DOHH2 (cell line): Measurements from ENCODE around the gene ARHGAP8.

Experiments used
- EZH2phosphoT487 ChIP-seq: fragments of 200-600 bp; sonication (generic); IDR thresholded peaks from 2 replicates; pipeline ENCODE4 v1.6.1; 2017; ENCODE audit warnings: borderline replicate concordance, mild to moderate bottlenecking, antibody characterized with exemption, low read length, moderate library complexity, mixed read lengths
- TF ChIP-seq, protein P1 (sequence below): fragments of 200-600 bp; sonication (generic); IDR thresholded peaks from one replicate; pipeline ENCODE4 v1.5.1; 2014; ENCODE audit warnings: antibody characterized with exemption, mild to moderate bottlenecking, low read depth, low read length; ENCODE audit not compliant: poor library complexity, severe bottlenecking

DNA sequence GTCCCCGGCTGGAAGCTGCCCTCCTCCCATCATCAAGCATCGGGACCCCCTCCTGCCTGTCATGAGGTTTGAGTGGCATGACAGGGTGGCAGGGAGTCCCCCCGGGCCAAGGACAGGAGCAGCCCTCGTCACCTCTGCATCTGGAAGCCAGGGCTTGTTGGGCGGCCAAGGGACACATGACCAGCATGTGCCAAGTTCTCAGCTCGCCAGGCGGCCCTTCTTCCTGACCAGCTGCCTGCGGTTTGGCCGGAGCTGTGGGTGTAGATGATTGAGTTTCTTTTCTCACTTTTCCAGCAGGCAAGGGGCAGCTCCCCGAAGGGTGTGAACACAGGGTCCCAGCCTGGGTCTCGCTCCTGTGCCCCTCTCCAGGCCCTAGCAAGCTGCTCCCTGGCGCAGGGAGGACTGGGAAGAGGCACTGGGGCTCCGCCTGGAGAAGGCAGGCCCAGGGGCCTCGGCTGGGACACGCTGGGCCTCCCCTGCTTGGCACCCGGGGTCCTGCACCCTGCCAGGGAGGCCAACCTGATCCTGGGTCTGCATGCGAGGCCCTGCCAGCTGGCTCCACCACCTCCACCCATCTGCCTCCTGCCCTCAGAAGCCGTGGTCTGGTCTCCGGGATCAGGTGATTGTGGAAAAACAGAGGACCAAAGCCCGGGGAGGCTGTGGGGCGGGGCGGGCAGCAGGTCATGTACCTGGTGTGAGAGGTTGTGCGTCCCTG lies 13.4 kb downstream of the ARHGAP8 start:
- TF ChIP-seq, protein P1, sequence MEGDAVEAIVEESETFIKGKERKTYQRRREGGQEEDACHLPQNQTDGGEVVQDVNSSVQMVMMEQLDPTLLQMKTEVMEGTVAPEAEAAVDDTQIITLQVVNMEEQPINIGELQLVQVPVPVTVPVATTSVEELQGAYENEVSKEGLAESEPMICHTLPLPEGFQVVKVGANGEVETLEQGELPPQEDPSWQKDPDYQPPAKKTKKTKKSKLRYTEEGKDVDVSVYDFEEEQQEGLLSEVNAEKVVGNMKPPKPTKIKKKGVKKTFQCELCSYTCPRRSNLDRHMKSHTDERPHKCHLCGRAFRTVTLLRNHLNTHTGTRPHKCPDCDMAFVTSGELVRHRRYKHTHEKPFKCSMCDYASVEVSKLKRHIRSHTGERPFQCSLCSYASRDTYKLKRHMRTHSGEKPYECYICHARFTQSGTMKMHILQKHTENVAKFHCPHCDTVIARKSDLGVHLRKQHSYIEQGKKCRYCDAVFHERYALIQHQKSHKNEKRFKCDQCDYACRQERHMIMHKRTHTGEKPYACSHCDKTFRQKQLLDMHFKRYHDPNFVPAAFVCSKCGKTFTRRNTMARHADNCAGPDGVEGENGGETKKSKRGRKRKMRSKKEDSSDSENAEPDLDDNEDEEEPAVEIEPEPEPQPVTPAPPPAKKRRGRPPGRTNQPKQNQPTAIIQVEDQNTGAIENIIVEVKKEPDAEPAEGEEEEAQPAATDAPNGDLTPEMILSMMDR, result no peak
- TF ChIP-seq EZH2phosphoT487, result no peak
